WTC11 (cell line): ENCODE results near the gene TNFSF9. TPM values are rescaled to one million over a fixed set of nuclear protein-coding genes. Genes with fewer than 3 reads are reported as not detected.

Experiments used
- ATAC-seq: fragments of 200-7000 bp; cut with Tn5 transposase; 2 replicates; pipeline ENCODE4 v1.10.0; 2021; ENCODE audit warnings: mild to moderate bottlenecking, moderate library complexity
- CTCF ChIA-PET: fragments of 300-600 bp; sonication (Branson Sonifier 250); formaldehyde crosslinking; loops from one replicate; lab custom pipeline; 2021; ENCODE audit warnings: antibody characterized with exemption; lab: Charles Lee
- POLR2A ChIA-PET: fragments of 350-600 bp; sonication (Branson Sonifier 250); formaldehyde crosslinking; loops from one replicate; lab custom pipeline; 2021; ENCODE audit warnings: antibody characterized with exemption; lab: Charles Lee
- DNase-seq: peaks from one replicate; pipeline ENCODE4 v3.0.0; 2021; ENCODE audit warnings: low spot score
- H3K27ac Mint-ChIP-seq: 2 replicates; pipeline ENCODE4 v1.8.0; 2021; ENCODE audit warnings: mixed read lengths
- H3K27me3 Mint-ChIP-seq: 2 replicates; pipeline ENCODE4 v1.8.0; 2021; ENCODE audit warnings: low read depth, mild to moderate bottlenecking, moderate library complexity, mixed read lengths
- H3K36me3 Mint-ChIP-seq: 2 replicates; pipeline ENCODE4 v1.8.0; 2021; ENCODE audit warnings: mixed read lengths
- H3K4me1 Mint-ChIP-seq: 2 replicates; pipeline ENCODE4 v1.8.0; 2022; ENCODE audit warnings: mixed read lengths
- H3K4me3 Mint-ChIP-seq: 2 replicates; pipeline ENCODE4 v1.8.0; 2021; ENCODE audit warnings: mild to moderate bottlenecking, moderate library complexity, mixed read lengths
- H3K9me3 Mint-ChIP-seq: 2 replicates; pipeline ENCODE4 v1.8.0; 2021; ENCODE audit warnings: mixed read lengths
- ATF2 ChIP-seq: sonication (generic); formaldehyde crosslinking; IDR thresholded peaks from 2 replicates; pipeline ENCODE4 v1.8.1; 2022; ENCODE audit warnings: low read depth, missing genetic modification reagents, borderline replicate concordance
- CREB1 ChIP-seq: sonication (generic); formaldehyde crosslinking; IDR thresholded peaks from 2 replicates; pipeline ENCODE4 v1.8.0; 2023; ENCODE audit warnings: mild to moderate bottlenecking, missing genetic modification reagents
- E2F1 ChIP-seq: sonication (generic); formaldehyde crosslinking; IDR thresholded peaks from 2 replicates; pipeline ENCODE4 v1.8.0; 2022; ENCODE audit warnings: mild to moderate bottlenecking, missing genetic modification reagents
- ERG ChIP-seq: fragments of 250-450 bp; sonication (Bioruptor Pico); IDR thresholded peaks from 2 replicates; pipeline ENCODE4 v1.8.0; 2021; ENCODE audit warnings: mild to moderate bottlenecking
- FOXP4 ChIP-seq: sonication (generic); formaldehyde crosslinking; IDR thresholded peaks from 2 replicates; pipeline ENCODE4 v1.8.0; 2022; ENCODE audit warnings: mild to moderate bottlenecking, missing genetic modification reagents
- GRHL2 ChIP-seq: fragments of 250-450 bp; sonication (Bioruptor Pico); IDR thresholded peaks from 2 replicates; pipeline ENCODE4 v1.8.0; 2022; ENCODE audit warnings: mild to moderate bottlenecking, moderate library complexity; ENCODE audit not compliant: insufficient replicate concordance, severe bottlenecking
- GTF2I ChIP-seq: fragments of 250-450 bp; sonication (Bioruptor Pico); conservative IDR thresholded peaks from 2 replicates; pipeline ENCODE4 v1.4.0; 2021; ENCODE audit warnings: mild to moderate bottlenecking
- IRF1 ChIP-seq: sonication (generic); formaldehyde crosslinking; IDR thresholded peaks from 2 replicates; pipeline ENCODE4 v1.8.0; 2023; ENCODE audit warnings: missing genetic modification reagents
- JAZF1 ChIP-seq: fragments of 250-450 bp; sonication (Bioruptor Pico); IDR thresholded peaks from 2 replicates; pipeline ENCODE4 v1.9.0; 2021; ENCODE audit warnings: moderate library complexity, mild to moderate bottlenecking, inconsistent platforms
- MXD4 ChIP-seq: fragments of 250-450 bp; sonication (Bioruptor Pico); IDR thresholded peaks from 2 replicates; pipeline ENCODE4 v1.8.0; 2021; ENCODE audit warnings: mild to moderate bottlenecking, moderate library complexity, borderline replicate concordance
- MYBL2 ChIP-seq: sonication (generic); formaldehyde crosslinking; IDR thresholded peaks from 2 replicates; pipeline ENCODE4 v1.8.1; 2023; ENCODE audit warnings: mild to moderate bottlenecking, moderate library complexity, missing genetic modification reagents
- NFATC4 ChIP-seq: fragments of 250-450 bp; sonication (Bioruptor Pico); IDR thresholded peaks from 2 replicates; pipeline ENCODE4 v1.9.0; 2021; ENCODE audit warnings: mild to moderate bottlenecking
- NR1H2 ChIP-seq: sonication (generic); formaldehyde crosslinking; IDR thresholded peaks from 2 replicates; pipeline ENCODE4 v1.9.0; 2021; ENCODE audit warnings: mild to moderate bottlenecking, moderate library complexity, missing genetic modification reagents
- RELA ChIP-seq: sonication (generic); formaldehyde crosslinking; IDR thresholded peaks from 2 replicates; pipeline ENCODE4 v1.8.1; 2022; ENCODE audit warnings: missing genetic modification reagents, mild to moderate bottlenecking, borderline replicate concordance
- RORB ChIP-seq: fragments of 250-450 bp; sonication (Bioruptor Pico); IDR thresholded peaks from 2 replicates; pipeline ENCODE4 v1.9.0; 2021; ENCODE audit warnings: mild to moderate bottlenecking
- SMAD4 ChIP-seq: sonication (generic); formaldehyde crosslinking; IDR thresholded peaks from 2 replicates; pipeline ENCODE4 v1.8.0; 2022; ENCODE audit warnings: mild to moderate bottlenecking, missing genetic modification reagents
- SP1 ChIP-seq: sonication (generic); formaldehyde crosslinking; conservative IDR thresholded peaks from 2 replicates; pipeline ENCODE4 v1.8.1; 2022; ENCODE audit warnings: missing genetic modification reagents
- ZNF232 ChIP-seq: sonication (generic); formaldehyde crosslinking; IDR thresholded peaks from 2 replicates; pipeline ENCODE4 v1.8.0; 2022; ENCODE audit warnings: mild to moderate bottlenecking, missing genetic modification reagents
- ZNF281 ChIP-seq: sonication (generic); formaldehyde crosslinking; IDR thresholded peaks from 2 replicates; pipeline ENCODE4 v1.8.0; 2023; ENCODE audit warnings: mild to moderate bottlenecking, missing genetic modification reagents
- ZNF425 ChIP-seq: fragments of 250-450 bp; sonication (Bioruptor Pico); conservative IDR thresholded peaks from 2 replicates; pipeline ENCODE4 v1.9.0; 2021; ENCODE audit warnings: mild to moderate bottlenecking
- total RNA-seq: library from RNA; stranded (reverse); gene quantifications from 3 replicates; pipeline ENCODE4 v1.2.3, GENCODE V29; 2021

The TNFSF9 gene
- total RNA-seq, 1 experiment from 2014 or later, result 2.9 TPM

GRCh38 chr19:6531956-6532243, 1.1 kb downstream of the TNFSF9 start (continued):
- no peak for TF ChIP-seq ERG (CRISPR knock-in tag)

GRCh38 chr19:6532244-6532999, 1.6 kb downstream of the TNFSF9 start:
- Mint-ChIP-seq H3K4me1 (peaks cover 48% of the 10 kb centered on the region), H3K27me3 (peaks cover 83% of the 10 kb centered on the region), H3K4me3 (peak overlapping the region; percentile 74), H3K27ac (no peak overlapping the region; the same call in 1 of the 2 replicates), H3K9me3 (peaks cover 18% of the 10 kb centered on the region), H3K36me3 (peaks cover 15% of the 10 kb centered on the region)
- ATAC-seq (no peak), DNase-seq (no peak)
- CTCF ChIA-PET, result interaction anchor here (1.3 kb wide), 1 partner anchor 16 kb away, joined by 4 read pairs; no protein-coding TSS in a partner anchor
- POLR2A ChIA-PET, result no interaction called here
- TF ChIP-seq SMAD4 (CRISPR knock-in tag) (no peak), MYBL2 (no peak), RORB (no peak), JAZF1 (no peak), SP1 (no peak), MXD4 (CRISPR knock-in tag) (no peak), ZNF232 (CRISPR knock-in tag) (no peak), ZNF425 (no peak), NFATC4 (CRISPR knock-in tag) (no peak), E2F1 (CRISPR knock-in tag) (no peak), GRHL2 (CRISPR knock-in tag) (no peak)

- peaks cover 78% of the 10 kb centered on the region for H3K27me3 Mint-ChIP-seq
- H3K27ac Mint-ChIP-seq, result no peak overlapping the region; the same call in 1 of the 2 replicates
- TF ChIP-seq CREB1, result no peak
- no peak for TF ChIP-seq ATF2 (CRISPR knock-in tag)
- TF ChIP-seq NR1H2 (CRISPR knock-in tag), result no peak
- TF ChIP-seq ZNF281 (CRISPR knock-in tag), result no peak
- no peak for TF ChIP-seq RELA (CRISPR knock-in tag)
- no peak for TF ChIP-seq GTF2I
- TF ChIP-seq FOXP4 (CRISPR knock-in tag), result no peak
- TF ChIP-seq IRF1, result no peak
- no peak for TF ChIP-seq MXD4 (CRISPR knock-in tag)
- peaks cover 45% of the 10 kb centered on the region for H3K4me1 Mint-ChIP-seq
- peaks cover 15% of the 10 kb centered on the region for H3K36me3 Mint-ChIP-seq
- ATAC-seq (no peak), DNase-seq (no peak)
- peaks cover 18% of the 10 kb centered on the region for H3K9me3 Mint-ChIP-seq
- H3K4me3 Mint-ChIP-seq, result peak overlapping the region; percentile 74
- POLR2A ChIA-PET, result no interaction called here
- CTCF ChIA-PET, result interaction anchor here (1.3 kb wide), 1 partner anchor 16 kb away, joined by 4 read pairs; no protein-coding TSS in a partner anchor
Measured at GRCh38 chr19:6533000-6533328, 2.1 kb downstream of the TNFSF9 start.
